ENCODE measurements around the gene OPN5. TPM values are rescaled to one million over a fixed set of nuclear protein-coding genes. Genes with fewer than 3 reads are reported as not detected.

OPN5 gene
- total RNA-seq, 2 donors from 2014 or later = not detected

- Mint-ChIP-seq H3K4me1 (peaks cover 9% of the 10 kb centered on the region), H3K27me3 (ENCODE audit: insufficient read depth) (peaks cover 41% of the 10 kb centered on the region), H3K4me3 (no peak overlapping the region), H3K9me3 (no peaks in the 10 kb centered on the region), H3K27ac (no peak overlapping the region), H3K36me3 (ENCODE audit: low read depth) (no peaks in the 10 kb centered on the region)
- Histone ChIP-seq H3K4me1 (ENCODE audit: control insufficient read depth, insufficient read depth, low read length) (no peaks in the 10 kb centered on the region), H3K4me3 (ENCODE audit: low read length) (no peak overlapping the region), H3K27ac (ENCODE audit: low read depth, low read length) (no peak overlapping the region), H3K36me3 (ENCODE audit: control insufficient read depth, insufficient read depth, low read length) (no peaks in the 10 kb centered on the region), H3K27me3 (ENCODE audit: control insufficient read depth, insufficient read depth, low read length, poor library complexity, severe bottlenecking) (peaks cover 22% of the 10 kb centered on the region), H3K9ac (ENCODE audit: extremely low read depth, low read length, poor library complexity, severe bottlenecking) (no peak overlapping the region), H3K9me3 (ENCODE audit: control insufficient read depth, low read length) (peaks cover 16% of the 10 kb centered on the region)
- TF ChIP-seq, protein P1, sequence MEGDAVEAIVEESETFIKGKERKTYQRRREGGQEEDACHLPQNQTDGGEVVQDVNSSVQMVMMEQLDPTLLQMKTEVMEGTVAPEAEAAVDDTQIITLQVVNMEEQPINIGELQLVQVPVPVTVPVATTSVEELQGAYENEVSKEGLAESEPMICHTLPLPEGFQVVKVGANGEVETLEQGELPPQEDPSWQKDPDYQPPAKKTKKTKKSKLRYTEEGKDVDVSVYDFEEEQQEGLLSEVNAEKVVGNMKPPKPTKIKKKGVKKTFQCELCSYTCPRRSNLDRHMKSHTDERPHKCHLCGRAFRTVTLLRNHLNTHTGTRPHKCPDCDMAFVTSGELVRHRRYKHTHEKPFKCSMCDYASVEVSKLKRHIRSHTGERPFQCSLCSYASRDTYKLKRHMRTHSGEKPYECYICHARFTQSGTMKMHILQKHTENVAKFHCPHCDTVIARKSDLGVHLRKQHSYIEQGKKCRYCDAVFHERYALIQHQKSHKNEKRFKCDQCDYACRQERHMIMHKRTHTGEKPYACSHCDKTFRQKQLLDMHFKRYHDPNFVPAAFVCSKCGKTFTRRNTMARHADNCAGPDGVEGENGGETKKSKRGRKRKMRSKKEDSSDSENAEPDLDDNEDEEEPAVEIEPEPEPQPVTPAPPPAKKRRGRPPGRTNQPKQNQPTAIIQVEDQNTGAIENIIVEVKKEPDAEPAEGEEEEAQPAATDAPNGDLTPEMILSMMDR (conservative IDR thresholded peaks at IDR 0.05) = no peak
- DNase-seq = no peak
- 93 to 100% methylated on average over 1 of the region's 1 CpG for WGBS, 2 experiments (ENCODE audit: insufficient coverage in 1 of 2, insufficient read length in 1 of 2)
Measured at GRCh38 chr6:47839645-47840044, 57.8 kb downstream of the OPN5 start.

DNA sequence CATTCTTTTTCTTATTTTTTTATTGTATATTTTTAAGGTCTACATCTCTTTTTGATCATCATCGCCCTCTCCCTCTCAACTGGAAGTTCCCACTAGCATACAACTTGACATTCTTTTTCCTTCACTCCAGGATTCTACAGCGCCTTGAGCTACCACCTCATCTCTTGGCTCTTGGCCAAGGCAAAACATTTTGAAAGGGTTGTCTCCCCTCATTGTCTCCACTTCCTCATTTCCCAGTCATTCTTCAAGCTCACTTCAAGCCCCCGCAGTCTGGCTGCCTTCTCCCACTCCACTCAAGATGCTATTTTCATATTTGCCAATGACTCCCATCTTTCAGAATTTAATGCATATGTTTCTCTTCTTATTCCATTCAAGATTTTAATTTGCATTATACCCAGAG is 63.0 kb downstream of the OPN5 start:
- peaks cover 20% of the 10 kb centered on the region for H3K27me3 ChIP-seq (ENCODE audit: control insufficient read depth, insufficient read depth, low read length, poor library complexity, severe bottlenecking)
- H3K9me3 ChIP-seq (ENCODE audit: control insufficient read depth, low read length) = peaks cover 10% of the 10 kb centered on the region
- 95 to 97% methylated on average over 3 of the region's 3 CpGs for WGBS, 2 experiments (ENCODE audit: insufficient coverage in 1 of 2, insufficient read length in 1 of 2)
- DNase-seq = no peak
- no peak overlapping the region for H3K27ac ChIP-seq (ENCODE audit: low read depth, low read length)
- no peak overlapping the region for H3K4me3 ChIP-seq (ENCODE audit: low read length)
- H3K4me1 ChIP-seq (ENCODE audit: control insufficient read depth, insufficient read depth, low read length) = no peaks in the 10 kb centered on the region
- no peaks in the 10 kb centered on the region for H3K9me3 Mint-ChIP-seq
- no peaks in the 10 kb centered on the region for H3K36me3 Mint-ChIP-seq (ENCODE audit: low read depth)
- no peak overlapping the region for H3K9ac ChIP-seq (ENCODE audit: extremely low read depth, low read length, poor library complexity, severe bottlenecking)
- peaks cover 9% of the 10 kb centered on the region for H3K4me1 Mint-ChIP-seq
- TF ChIP-seq, protein P1 (conservative IDR thresholded peaks at IDR 0.05) = no peak
- H3K27ac Mint-ChIP-seq = no peak overlapping the region
- peaks cover 22% of the 10 kb centered on the region for H3K27me3 Mint-ChIP-seq (ENCODE audit: insufficient read depth)
- H3K36me3 ChIP-seq (ENCODE audit: control insufficient read depth, insufficient read depth, low read length) = no peaks in the 10 kb centered on the region
- no peak overlapping the region for H3K4me3 Mint-ChIP-seq

DNA sequence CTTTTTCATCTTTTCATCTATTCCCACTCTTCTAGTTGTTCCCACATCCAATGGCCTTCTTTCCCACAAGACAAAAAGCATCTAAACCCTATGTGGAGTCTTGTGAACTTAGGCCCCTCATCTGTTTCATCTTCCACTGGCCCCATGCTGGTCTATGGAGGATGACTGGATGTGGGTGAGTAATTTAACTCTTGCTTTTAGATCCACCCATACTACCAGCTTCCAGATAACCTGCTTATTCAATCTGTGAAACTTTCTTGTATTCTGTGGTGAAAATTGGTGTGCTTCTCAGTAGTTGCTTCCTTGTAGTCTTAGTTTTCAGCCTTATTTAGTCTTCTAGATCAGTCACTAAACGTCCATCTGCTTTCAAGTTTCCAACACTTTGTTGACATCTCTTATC is 64.9 kb downstream of the OPN5 start:
- Mint-ChIP-seq H3K4me1 (peaks cover 4% of the 10 kb centered on the region), H3K27ac (no peak overlapping the region), H3K27me3 (ENCODE audit: insufficient read depth) (peaks cover 10% of the 10 kb centered on the region), H3K9me3 (no peaks in the 10 kb centered on the region), H3K4me3 (no peak overlapping the region), H3K36me3 (ENCODE audit: low read depth) (no peaks in the 10 kb centered on the region)
- H3K4me1 ChIP-seq (ENCODE audit: control insufficient read depth, insufficient read depth, low read length) = no peaks in the 10 kb centered on the region
- WGBS, 2 experiments (ENCODE audit: insufficient coverage in 1 of 2, insufficient read length in 1 of 2) = 100% methylated on average over 1 of the region's 1 CpG; no CpG with 5 or more reads in 1 of the 2 experiments
- H3K9ac ChIP-seq (ENCODE audit: extremely low read depth, low read length, poor library complexity, severe bottlenecking) = no peak overlapping the region
- no peaks in the 10 kb centered on the region for H3K36me3 ChIP-seq (ENCODE audit: control insufficient read depth, insufficient read depth, low read length)
- peaks cover 12% of the 10 kb centered on the region for H3K27me3 ChIP-seq (ENCODE audit: control insufficient read depth, insufficient read depth, low read length, poor library complexity, severe bottlenecking)
- DNase-seq = no peak
- TF ChIP-seq, protein P1 (conservative IDR thresholded peaks at IDR 0.05) = no peak
- peaks cover 10% of the 10 kb centered on the region for H3K9me3 ChIP-seq (ENCODE audit: control insufficient read depth, low read length)
- H3K4me3 ChIP-seq (ENCODE audit: low read length) = no peak overlapping the region
- no peak overlapping the region for H3K27ac ChIP-seq (ENCODE audit: low read depth, low read length)
